H1 (cell line): ENCODE results near the gene NUB1. TPM values are rescaled to one million over a fixed set of nuclear protein-coding genes. Genes with fewer than 3 reads are reported as not detected.

Source experiments
- CTCF ChIA-PET: fragments of 300-600 bp; sonication (Branson Sonifier 250); formaldehyde crosslinking; loops from one replicate; lab custom pipeline; 2021; ENCODE audit not compliant: partially characterized antibody; lab: Charles Lee
- POLR2A ChIA-PET: fragments of 300-600 bp; sonication (Branson Sonifier 250); formaldehyde crosslinking; loops from one replicate; lab custom pipeline; 2021; ENCODE audit warnings: inconsistent platforms; ENCODE audit not compliant: partially characterized antibody; lab: Charles Lee
- DNase-seq, 2 experiments: peaks; one replicate each; pipeline versions ENCODE4 v3.0.0 to v3.0.0-alpha.2; 2010 to 2022; ENCODE audit warnings: low spot score in 2 of 2, low read depth in 1 of 2, mixed read lengths in 1 of 2
- FAIRE-seq: peaks from 2 replicates; lab custom pipeline; 2011; peaks lifted over from hg19 to GRCh38; lab: Jason Lieb, UNC
- H2AFZ ChIP-seq: 2 replicates; pipeline ENCODE4 v1.8.1; 2012; ENCODE audit warnings: low read length, inconsistent platforms
- H2AK5ac ChIP-seq: 2 replicates; pipeline ENCODE4 v1.6.1; 2013; ENCODE audit warnings: low read depth, low read length
- H2BK120ac ChIP-seq: replicated peaks from 2 replicates; pipeline ENCODE3; 2013; ENCODE audit warnings: low read depth, low read length, inconsistent platforms
- H2BK12ac ChIP-seq: 2 replicates; pipeline ENCODE4 v1.6.1; 2013; ENCODE audit warnings: low read depth, low read length
- H2BK15ac ChIP-seq: 2 replicates; pipeline ENCODE4 v1.6.1; 2013; ENCODE audit warnings: low read length
- H2BK20ac ChIP-seq: 2 replicates; pipeline ENCODE4 v1.6.1; 2013; ENCODE audit warnings: low read length
- H2BK5ac ChIP-seq: 2 replicates; pipeline ENCODE4 v1.6.1; 2013; ENCODE audit warnings: low read depth, low read length
- H3K14ac ChIP-seq: 2 replicates; pipeline ENCODE4 v1.6.1; 2013; ENCODE audit warnings: inconsistent platforms; ENCODE audit not compliant: insufficient read length
- H3K18ac ChIP-seq: 2 replicates; pipeline ENCODE4 v1.6.1; 2013; ENCODE audit warnings: low read length; ENCODE audit errors: extremely low read depth
- H3K23ac ChIP-seq: 2 replicates; pipeline ENCODE4 v1.6.1; 2013; ENCODE audit warnings: inconsistent platforms; ENCODE audit not compliant: insufficient read length
- H3K23me2 ChIP-seq: 2 replicates; pipeline ENCODE4 v1.6.1; 2013; ENCODE audit warnings: low read depth, low read length
- H3K27ac ChIP-seq: 2 replicates; pipeline ENCODE4 v1.6.1; 2011; ENCODE audit warnings: low read depth, low read length, inconsistent platforms
- H3K27me3 ChIP-seq, 4 experiments: replicated peaks in 1 of 4; 1 replicate in 1 of 4; 2 replicates in 3 of 4; pipeline versions ENCODE4 v1.6.1 to v1.8.1; 2011 to 2013; ENCODE audit warnings: low read length in 3 of 4, mild to moderate bottlenecking in 3 of 4, inconsistent platforms in 2 of 4, mixed read lengths in 2 of 4, moderate library complexity in 1 of 4; ENCODE audit not compliant: control insufficient read depth in 3 of 4, insufficient read depth in 3 of 4; ENCODE audit errors: extremely low read depth in 1 of 4
- H3K36me3 ChIP-seq, 4 experiments: 2 replicates each; pipeline versions ENCODE4 v1.6.1 to v1.8.1; 2011 to 2013; ENCODE audit warnings: mild to moderate bottlenecking in 4 of 4, low read length in 3 of 4, moderate library complexity in 2 of 4, control low read depth in 1 of 4, inconsistent platforms in 1 of 4; ENCODE audit not compliant: insufficient read depth in 4 of 4, control insufficient read depth in 2 of 4
- H3K4ac ChIP-seq: replicated peaks from 2 replicates; pipeline ENCODE3; 2013; ENCODE audit warnings: low read length, low read depth, mixed read lengths, inconsistent platforms; ENCODE audit not compliant: insufficient read length
- H3K4me1 ChIP-seq, 4 experiments: replicated peaks in 1 of 4; 1 replicate in 1 of 4; 2 replicates in 3 of 4; pipeline versions ENCODE4 v1.6.1 to v1.8.1; 2011 to 2013; ENCODE audit warnings: low read length in 3 of 4, inconsistent platforms in 2 of 4, mixed read lengths in 1 of 4; ENCODE audit not compliant: insufficient read depth in 4 of 4, control insufficient read depth in 3 of 4
- H3K4me2 ChIP-seq, 2 experiments: 2 replicates each; pipeline versions ENCODE4 v1.6.1 to v1.8.1; 2011 to 2013; ENCODE audit warnings: low read depth in 2 of 2, low read length in 2 of 2, control low read depth in 1 of 2, inconsistent platforms in 1 of 2, mild to moderate bottlenecking in 1 of 2; ENCODE audit not compliant: insufficient read depth in 1 of 2
- H3K4me3 ChIP-seq, 4 experiments: fragments of 200-600, 300-600 bp in 1 of 4; sonication (generic), shearing (Covaris generic), sonication (Bioruptor Twin) in 1 of 4; 2 replicates each; pipeline versions ENCODE4 v1.5.1 to v1.8.1; 2011 to 2016; ENCODE audit warnings: low read length in 4 of 4, low read depth in 3 of 4, control low read depth in 2 of 4, inconsistent platforms in 2 of 4, mild to moderate bottlenecking in 2 of 4, mixed read lengths in 1 of 4, moderate library complexity in 1 of 4; ENCODE audit not compliant: insufficient read depth in 2 of 4; ENCODE audit errors: extremely low read depth in 1 of 4
- H3K56ac ChIP-seq: replicated peaks from 2 replicates; pipeline ENCODE3; 2013; ENCODE audit warnings: low read depth, mild to moderate bottlenecking, mixed read lengths, low read length, inconsistent platforms; ENCODE audit not compliant: insufficient read length
- H3K79me1 ChIP-seq: 2 replicates; pipeline ENCODE4 v1.6.1; 2013; ENCODE audit warnings: low read depth, low read length, control low read depth
- H3K79me2 ChIP-seq, 2 experiments: 2 replicates each; pipeline versions ENCODE4 v1.6.1 to v1.8.1; 2012 to 2013; ENCODE audit warnings: low read length in 2 of 2, mild to moderate bottlenecking in 2 of 2, inconsistent platforms in 1 of 2; ENCODE audit not compliant: insufficient read depth in 2 of 2, control insufficient read depth in 1 of 2
- H3K9ac ChIP-seq, 4 experiments: replicated peaks in 1 of 4; 1 replicate in 1 of 4; 2 replicates in 3 of 4; pipeline versions ENCODE4 v1.6.1 to v1.8.1; 2011 to 2013; ENCODE audit warnings: low read depth in 3 of 4, low read length in 3 of 4, control low read depth in 2 of 4, mild to moderate bottlenecking in 2 of 4, moderate library complexity in 2 of 4, inconsistent platforms in 1 of 4; ENCODE audit errors: extremely low read depth in 1 of 4
- H3K9me3 ChIP-seq, 2 experiments: 2 replicates each; pipeline versions ENCODE4 v1.6.1 to v1.8.1; 2012 to 2013; ENCODE audit warnings: mild to moderate bottlenecking in 2 of 2, moderate library complexity in 2 of 2, control low read depth in 1 of 2, inconsistent platforms in 1 of 2, low read depth in 1 of 2, low read length in 1 of 2, mixed read lengths in 1 of 2; ENCODE audit not compliant: insufficient read depth in 2 of 2
- H4K20me1 ChIP-seq, 2 experiments: replicated peaks in 1 of 2; 2 replicates each; pipeline versions ENCODE3 to v1.8.1; 2011 to 2013; ENCODE audit warnings: inconsistent platforms in 2 of 2, low read length in 2 of 2, mild to moderate bottlenecking in 1 of 2; ENCODE audit not compliant: insufficient read depth in 2 of 2, control insufficient read depth in 1 of 2
- H4K5ac ChIP-seq: 2 replicates; pipeline ENCODE4 v1.6.1; 2013; ENCODE audit warnings: low read length, low read depth, mixed read lengths, inconsistent platforms; ENCODE audit not compliant: insufficient read length
- H4K8ac ChIP-seq: 2 replicates; pipeline ENCODE4 v1.8.0; 2013; ENCODE audit warnings: mild to moderate bottlenecking, moderate library complexity, low read length, inconsistent platforms; ENCODE audit not compliant: insufficient read depth; ENCODE audit errors: extremely low read depth
- H4K91ac ChIP-seq: replicated peaks from 2 replicates; pipeline ENCODE3; 2013; ENCODE audit warnings: low read length, mixed read lengths, inconsistent platforms; ENCODE audit not compliant: insufficient read length
- EZH2 ChIP-seq: fragments of 200-600 bp; sonication (generic); IDR thresholded peaks from 2 replicates; pipeline ENCODE4 v1.7.1; 2012; ENCODE audit warnings: low read depth, mild to moderate bottlenecking, moderate library complexity, low read length, inconsistent platforms; ENCODE audit not compliant: severe bottlenecking
- JUN ChIP-seq: IDR thresholded peaks from 2 replicates; pipeline ENCODE4 v1.6.1; 2011; ENCODE audit warnings: low read depth, mild to moderate bottlenecking, improper control_type of control experiment, low read length
- MAFK ChIP-seq: IDR thresholded peaks from 2 replicates; pipeline ENCODE4 v1.6.1; 2012; ENCODE audit warnings: low read depth, mild to moderate bottlenecking, improper control_type of control experiment, low read length
- SAP30 ChIP-seq: fragments of 300-600 bp; sonication (generic); IDR thresholded peaks from 2 replicates; pipeline ENCODE4 v1.7.1; 2012; ENCODE audit warnings: low read length, moderate library complexity, mild to moderate bottlenecking, inconsistent platforms; ENCODE audit not compliant: insufficient read depth, insufficient replicate concordance
- SP2 ChIP-seq: IDR thresholded peaks from 2 replicates; pipeline ENCODE4 v1.6.1; 2012; ENCODE audit warnings: mild to moderate bottlenecking, low read length, inconsistent platforms
- TAF7 ChIP-seq: optimal IDR thresholded peaks from 2 replicates; pipeline ENCODE3; 2011; ENCODE audit warnings: low read depth, mild to moderate bottlenecking, inconsistent platforms, low read length, moderate library complexity, borderline replicate concordance
- WGBS, 2 experiments: shearing (Covaris generic) in 1 of 2; methylation state at CpG; one replicate each; pipeline versions ENCODE4 v1.1.6 to v1.1.7; 2013 to 2015; ENCODE audit warnings: low lambda C conversion rate in 2 of 2, mixed read lengths in 2 of 2, inconsistent platforms in 1 of 2, low coverage in 1 of 2, missing lambda C conversion rate in 1 of 2; ENCODE audit not compliant: insufficient replicate concordance in 2 of 2, insufficient coverage in 1 of 2, insufficient read length in 1 of 2; ENCODE audit errors: extremely low coverage in 1 of 2, missing lambda C conversion rate in 1 of 2; 5-methylcytosine and 5-hydroxymethylcytosine counted together
- polyA plus RNA-seq, 7 experiments: library from polyadenylated mRNA; depleted of rRNA in 3 of 7; stranded (reverse) in 5 of 7; unstranded in 2 of 7; fragments of >200 nt in 5 of 7; fragments of 200-250 nt in 2 of 7; gene quantifications; 1 replicate in 5 of 7; 2 replicates in 1 of 7; 4 replicates in 1 of 7; pipeline versions ENCODE4 v1.2.1 to v1.2.3, GENCODE V29; 2011 to 2013; ENCODE audit warnings: missing spikeins in 2 of 7, mixed read lengths in 2 of 7
- total RNA-seq: library from RNA; stranded (reverse); fragmentation: NEBNext Ultra II Directional; extraction: Animal tissue kit (Norgen Biotek cat#: 25700); gene quantifications from 2 replicates; pipeline ENCODE4 v1.2.1, GENCODE V29; 2021

Gene NUB1
- total and polyA plus RNA-seq, 2 of the 8 experiments (the other 6 are each of a cell fraction or from before 2014, with no cell fraction given): 22.1 to 43.5 TPM

DNA sequence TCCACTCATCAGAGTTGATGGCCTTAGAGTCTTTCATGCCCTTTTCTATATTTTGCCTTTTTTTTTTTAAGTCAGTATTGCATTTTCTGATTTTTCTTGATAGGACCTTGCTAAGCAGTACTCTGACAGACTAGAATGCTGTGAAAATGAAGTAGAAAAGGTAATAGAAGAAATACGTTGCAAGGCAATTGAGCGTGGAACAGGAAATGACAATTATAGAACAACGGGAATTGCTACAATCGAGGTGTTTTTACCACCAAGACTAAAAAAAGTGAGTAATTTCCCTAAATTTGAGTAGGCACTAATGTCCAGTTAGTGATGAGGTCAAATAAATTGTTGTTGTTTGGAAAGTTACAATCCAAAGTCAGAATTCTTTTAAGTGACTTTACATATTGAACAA lies 7.4 kb downstream of the NUB1 start:
- Histone ChIP-seq H4K20me1 (peaks cover 3% of the 10 kb centered on the region in 2 experiments), H3K18ac (no peak overlapping the region), H2BK15ac (no peak overlapping the region), H3K4me1 (no peaks in the 10 kb centered on the region), H2BK120ac (no peak overlapping the region), H3K23ac (no peak overlapping the region), H3K79me2 (no peaks in the 10 kb centered on the region), H3K4ac (no peak overlapping the region), H2AFZ (no peak overlapping the region), H3K36me3 (peaks cover 0 to 43% (median 27%) of the 10 kb centered on the region in 4 experiments; a peak in 7 of 8 replicates), H3K4me2 (no peak overlapping the region), H3K27me3 (no peaks in the 10 kb centered on the region), H4K91ac (no peak overlapping the region), H3K14ac (no peak overlapping the region), H2BK20ac (no peak overlapping the region), H3K23me2 (no peaks in the 10 kb centered on the region), H3K27ac (no peak overlapping the region), H3K9ac (no peak overlapping the region), H3K79me1 (no peaks in the 10 kb centered on the region), H3K56ac (no peak overlapping the region), H2BK5ac (no peak overlapping the region), H3K9me3 (no peaks in the 10 kb centered on the region), H2AK5ac (no peak overlapping the region), H2BK12ac (no peak overlapping the region), H4K8ac (no peak overlapping the region), H3K4me3 (no peak overlapping the region), H4K5ac (no peak overlapping the region)
- ChIA-PET POLR2A (no interaction called here), CTCF (interaction anchor here (1.0 to 7.0 kb wide), 7 partner anchors 9 to 42 kb away, joined by 3 to 161 read pairs (median 33); no protein-coding TSS in a partner anchor)
- TF ChIP-seq SAP30 (no peak), EZH2 (no peak), JUN (no peak), SP2 (no peak), MAFK (no peak), TAF7 (no peak)
- DNase-seq (no peak), FAIRE-seq (no peak)
- WGBS, 2 experiments: 95% methylated on average over 4 of the region's 4 CpGs; no CpG with 5 or more reads in 1 of the 2 experiments
